Tibial artery (tissue), 4 donors: ENCODE measurements around the gene IRF2.

Experiments used
- DNase-seq, 2 donors: peaks; one replicate each; pipeline ENCODE4 v3.0.0-alpha.2; 2019
- H3K27ac ChIP-seq, 2 donors: fragments of 200-600 bp; sonication (generic) in 1 of 2; 1 replicate in 1 of 2; 2 replicates in 1 of 2; pipeline ENCODE4 v1.5.1; 2018 to 2019; ENCODE audit warnings: mild to moderate bottlenecking in 1 of 2
- H3K27me3 ChIP-seq, 2 donors: fragments of 200-600 bp; sonication (generic) in 1 of 2; one replicate each; pipeline versions ENCODE4 v1.5.1 to v1.6.0; 2016 to 2019
- H3K36me3 ChIP-seq, 3 donors: fragments of 200-600 bp; sonication (generic) in 2 of 3; one replicate each; pipeline ENCODE4 v1.5.1; 2016 to 2019; ENCODE audit warnings: mild to moderate bottlenecking in 2 of 3
- H3K4me1 ChIP-seq, 4 donors: fragments of 200-600 bp; sonication (generic) in 2 of 4; 1 replicate in 3 of 4; 2 replicates in 1 of 4; pipeline ENCODE4 v1.5.1; 2016 to 2019
- H3K4me3 ChIP-seq, 2 donors: fragments of 200-600 bp; sonication (generic) in 1 of 2; 1 replicate in 1 of 2; 2 replicates in 1 of 2; pipeline ENCODE4 v1.5.1; 2018 to 2019; ENCODE audit warnings: mild to moderate bottlenecking in 2 of 2
- H3K9me3 ChIP-seq, 3 donors: fragments of 200-600 bp; sonication (generic) in 1 of 3; one replicate each; pipeline ENCODE4 v1.5.1; 2016 to 2019
- CTCF ChIP-seq, 2 experiments: fragments of 200-600 bp in 1 of 2; fragments of 450-650 bp in 1 of 2; IDR thresholded peaks; one replicate each; pipeline ENCODE4 v1.5.1; 2017 to 2019; ENCODE audit warnings: antibody characterized with exemption in 2 of 2, mild to moderate bottlenecking in 1 of 2, moderate library complexity in 1 of 2
- intact Hi-C: fragments of 100-400 bp; cut with DNase I; formaldehyde crosslinking; loops from one replicate; pipeline ENCODE4 v1.15.0; 2023; ENCODE audit warnings: low total_unique reads

Gene IRF2

GRCh38 chr4:184474263-184475095 lies at the start of gene IRF2:
Gene IRF2, minus strand, starts transcription at chr4:184474550. Its CDS starts 45,486 bp downstream, at chr4:184429064.
- no peaks in the 10 kb centered on the region for H3K27me3 ChIP-seq
- peak within 1 kb of the TSS; percentile 88 to 96 for H3K27ac ChIP-seq
- H3K9me3 ChIP-seq = no peaks in the 10 kb centered on the region
- TF ChIP-seq CTCF (IDR thresholded peaks at IDR 0.05) = peak in 1 of 2 experiments; percentile 17
- H3K4me3 ChIP-seq = peak within 1 kb of the TSS; percentile 80 to 89
- no peaks in the 10 kb centered on the region for H3K36me3 ChIP-seq
- peaks cover 0 to 48% (median 26%) of the 10 kb centered on the region in 4 donors for H3K4me1 ChIP-seq
- DNase-seq = peak; percentile 97 to 99
- intact Hi-C loops = loop anchor here (5.0 to 10.0 kb wide), 3 partner anchors 130 to 187 kb away; partner anchors contain the start of genes CASP3 and PRIMPOL

GRCh38 chr4:184515606-184516005 lies 41.3 kb upstream of the IRF2 start:
- TF ChIP-seq CTCF (IDR thresholded peaks at IDR 0.05) = no peak
- H3K27me3 ChIP-seq = no peaks in the 10 kb centered on the region
- no peaks in the 10 kb centered on the region for H3K36me3 ChIP-seq
- no peak for DNase-seq
- H3K4me1 ChIP-seq = peaks cover 0 to 7% (median 3%) of the 10 kb centered on the region in 4 donors
- intact Hi-C loops = no loop called here
- no peak overlapping the region for H3K27ac ChIP-seq
- no peak overlapping the region for H3K4me3 ChIP-seq
- peaks cover 0 to 18% (median 8%) of the 10 kb centered on the region in 3 donors for H3K9me3 ChIP-seq

GRCh38 chr4:184514121-184514988 lies 40.0 kb upstream of the IRF2 start:
- Histone ChIP-seq H3K36me3 (no peaks in the 10 kb centered on the region), H3K4me3 (no peak overlapping the region), H3K9me3 (peaks cover 0 to 14% (median 0%) of the 10 kb centered on the region in 3 donors), H3K27me3 (no peaks in the 10 kb centered on the region), H3K4me1 (peaks cover 0 to 7% (median 3%) of the 10 kb centered on the region in 4 donors), H3K27ac (peak overlapping the region; percentile 11 to 55)
- intact Hi-C loops = no loop called here
- TF ChIP-seq CTCF (IDR thresholded peaks at IDR 0.05) = no peak
- peak; percentile 60 to 76 for DNase-seq

- Histone ChIP-seq H3K27me3 (no peaks in the 10 kb centered on the region), H3K4me1 (peaks cover 0 to 7% (median 3%) of the 10 kb centered on the region in 4 donors), H3K36me3 (no peaks in the 10 kb centered on the region), H3K4me3 (no peak overlapping the region), H3K27ac (peak overlapping the region; percentile 11 to 55), H3K9me3 (peaks cover 0 to 11% (median 0%) of the 10 kb centered on the region in 3 donors)
- no peak for TF ChIP-seq CTCF (IDR thresholded peaks at IDR 0.05)
- intact Hi-C loops = no loop called here
- DNase-seq = no peak
Measured at GRCh38 chr4:184513802-184514120, 39.4 kb upstream of the IRF2 start.

- H3K4me3 ChIP-seq = no peak overlapping the region
- intact Hi-C loops = no loop called here
- no peak overlapping the region for H3K27ac ChIP-seq
- no peak for TF ChIP-seq CTCF (IDR thresholded peaks at IDR 0.05)
- H3K27me3 ChIP-seq = no peaks in the 10 kb centered on the region
- H3K36me3 ChIP-seq = no peaks in the 10 kb centered on the region
- H3K4me1 ChIP-seq = peaks cover 0 to 7% (median 3%) of the 10 kb centered on the region in 4 donors
- DNase-seq = no peak
- H3K9me3 ChIP-seq = peaks cover 0 to 5% (median 0%) of the 10 kb centered on the region in 3 donors
Measured at GRCh38 chr4:184511156-184511555, 36.8 kb upstream of the IRF2 start.
